Stimulated activated CD8-positive, alpha-beta memory T cell treated with anti-CD3 and anti-CD28 coated beads, Interleukin-15, amount 100 ng/mL, for 48 hours (primary cell): Measurements from ENCODE around the gene STK24.

ENCODE experiments used
- DNase-seq, 2 donors: peaks; one replicate each; pipeline ENCODE4 v3.0.0-alpha.2; 2020; ENCODE audit warnings: low read depth in 2 of 2

Gene STK24

GRCh38 chr13:98556968-98557631, 19.8 kb downstream of the STK24 start:
- DNase-seq = no peak

DNA sequence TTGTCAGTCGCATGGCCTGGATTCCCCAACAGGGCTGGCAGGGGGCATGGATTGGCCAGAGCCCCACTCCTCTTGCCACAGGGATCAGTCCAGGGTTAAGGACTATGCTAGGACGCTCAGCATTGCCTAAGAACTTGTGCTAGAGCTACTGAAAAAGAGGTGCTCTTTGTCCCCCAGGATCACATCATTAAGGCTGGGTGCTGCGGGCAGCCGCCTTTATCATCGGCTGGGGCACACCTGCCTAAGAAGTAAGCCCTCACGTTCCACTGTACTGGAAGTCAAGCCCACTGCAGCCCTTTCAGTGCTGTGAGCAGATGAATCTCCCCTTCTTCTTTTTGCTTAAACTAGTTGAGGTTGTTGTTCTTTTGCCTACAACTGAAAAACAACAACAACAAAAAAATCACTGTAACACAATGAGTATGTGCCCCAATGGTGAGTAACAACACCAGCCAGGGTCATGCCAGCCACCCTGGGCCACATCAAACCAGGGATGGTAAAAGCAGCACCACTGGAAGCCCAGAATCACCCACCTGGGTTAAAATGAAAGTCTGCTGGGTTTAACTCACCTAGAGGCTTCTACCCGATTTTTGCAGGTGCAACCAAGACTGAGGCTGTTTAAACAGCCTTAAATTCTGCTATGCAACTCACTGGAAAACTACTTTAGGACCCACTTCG, 20.6 kb downstream of the STK24 start:
- DNase-seq = no peak

DNA sequence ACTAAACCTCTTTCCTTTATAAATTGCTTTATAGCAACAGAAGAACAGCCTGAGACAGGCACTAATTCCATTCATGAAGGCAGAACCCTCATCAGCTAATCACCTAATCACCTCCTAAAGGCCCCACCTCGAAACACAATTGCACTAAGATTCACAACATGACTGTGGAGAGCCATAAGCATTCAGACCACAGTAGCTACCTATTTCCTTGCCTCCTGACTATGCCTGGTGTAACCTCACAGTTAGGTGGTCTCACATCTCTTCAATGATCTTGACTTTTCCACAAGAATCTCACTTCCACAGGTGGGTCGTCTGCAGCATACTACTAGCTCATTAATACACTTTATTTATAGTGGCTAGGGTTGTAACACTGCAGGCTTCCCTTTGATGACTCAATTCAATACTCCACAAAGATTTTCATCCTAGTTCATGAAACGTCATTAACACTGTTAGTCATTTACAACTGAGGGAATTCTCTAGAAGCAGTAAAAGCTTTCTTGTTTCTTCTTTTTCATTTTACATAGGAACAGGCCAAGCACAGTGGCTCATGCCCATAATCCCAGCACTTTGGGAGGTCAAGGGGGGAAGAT, 27.1 kb downstream of the STK24 start:
- no peak for DNase-seq

- DNase-seq = no peak
These were observed 27.7 kb downstream of the STK24 start for GRCh38 chr13:98549006-98549727.

DNA sequence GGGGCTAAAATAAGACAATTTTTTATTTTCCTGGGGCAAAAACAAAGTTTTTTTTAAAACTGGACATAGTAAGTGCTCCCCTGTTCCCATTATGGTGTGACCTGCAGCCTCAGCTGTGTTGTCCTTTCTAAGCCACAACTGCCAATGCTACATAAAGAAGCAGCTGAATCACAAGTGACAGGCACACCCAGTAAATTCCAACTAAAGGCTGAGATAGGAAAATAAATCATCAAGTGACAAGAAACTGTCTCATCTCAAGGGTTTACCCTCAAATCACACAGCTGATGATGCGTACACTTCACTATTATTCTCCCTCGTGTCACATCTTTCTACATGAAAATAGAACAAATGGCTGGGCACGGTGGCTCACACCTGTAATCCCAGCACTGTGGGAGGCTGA, 28.7 kb downstream of the STK24 start:
- no peak for DNase-seq

GRCh38 chr13:98547455-98547854, 29.5 kb downstream of the STK24 start:
- DNase-seq = no peak

DNA sequence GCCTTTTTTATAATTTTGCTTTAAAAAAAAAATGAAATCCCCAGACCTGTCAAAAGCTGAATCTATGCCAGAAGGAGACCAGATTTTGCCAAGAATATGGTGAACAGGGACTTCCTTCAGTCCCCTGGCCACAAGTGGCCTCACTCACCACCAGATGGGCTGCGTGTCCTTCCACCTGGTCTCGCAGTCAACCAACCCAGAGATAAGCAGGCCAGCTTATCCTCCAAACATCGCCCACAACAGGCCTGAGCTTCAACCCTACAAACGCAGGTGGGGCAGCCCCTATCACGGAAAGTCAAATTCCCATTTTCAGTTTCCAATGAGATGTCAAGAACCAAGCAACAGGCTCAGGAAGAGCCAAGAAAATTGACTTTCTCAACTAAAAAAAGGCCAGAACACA, 30.5 kb downstream of the STK24 start:
- no peak for DNase-seq

- no peak for DNase-seq
These were observed 32.7 kb downstream of the STK24 start for GRCh38 chr13:98544104-98544710.

DNA sequence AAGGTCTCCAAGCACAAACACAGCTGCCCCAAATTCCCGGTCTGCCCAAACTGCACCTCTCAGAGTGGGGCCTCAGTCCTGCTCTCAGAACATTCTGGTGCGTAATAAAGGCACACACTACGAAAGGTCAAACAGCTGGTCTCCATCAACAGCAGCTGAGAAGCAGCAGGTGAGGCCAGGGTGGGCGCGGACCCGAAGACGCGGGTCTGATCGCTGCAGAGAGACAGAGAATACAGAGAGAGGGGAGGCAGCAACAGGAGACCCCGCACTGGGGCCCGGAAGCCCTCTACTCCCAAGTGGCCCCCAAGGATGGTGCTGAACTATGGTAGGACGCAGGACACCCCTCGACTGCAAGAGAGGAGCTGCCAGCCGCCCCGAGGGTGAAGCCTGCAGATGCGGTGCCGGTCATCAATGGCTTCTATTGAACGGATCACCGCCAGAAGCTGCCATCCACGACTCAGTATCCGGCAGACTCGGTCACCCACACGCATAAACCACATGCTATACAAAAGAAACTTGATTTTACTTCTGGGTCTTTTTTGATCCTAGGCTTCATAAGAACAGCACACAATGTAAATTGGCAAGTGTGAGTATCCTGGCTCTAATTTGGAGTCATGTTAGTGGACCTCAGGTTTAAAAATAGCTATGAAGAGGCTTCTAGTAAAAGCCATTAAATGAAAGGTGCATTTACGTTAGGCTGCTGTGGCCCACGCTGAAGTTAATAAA, 33.4 kb downstream of the STK24 start:
- no peak for DNase-seq

DNA sequence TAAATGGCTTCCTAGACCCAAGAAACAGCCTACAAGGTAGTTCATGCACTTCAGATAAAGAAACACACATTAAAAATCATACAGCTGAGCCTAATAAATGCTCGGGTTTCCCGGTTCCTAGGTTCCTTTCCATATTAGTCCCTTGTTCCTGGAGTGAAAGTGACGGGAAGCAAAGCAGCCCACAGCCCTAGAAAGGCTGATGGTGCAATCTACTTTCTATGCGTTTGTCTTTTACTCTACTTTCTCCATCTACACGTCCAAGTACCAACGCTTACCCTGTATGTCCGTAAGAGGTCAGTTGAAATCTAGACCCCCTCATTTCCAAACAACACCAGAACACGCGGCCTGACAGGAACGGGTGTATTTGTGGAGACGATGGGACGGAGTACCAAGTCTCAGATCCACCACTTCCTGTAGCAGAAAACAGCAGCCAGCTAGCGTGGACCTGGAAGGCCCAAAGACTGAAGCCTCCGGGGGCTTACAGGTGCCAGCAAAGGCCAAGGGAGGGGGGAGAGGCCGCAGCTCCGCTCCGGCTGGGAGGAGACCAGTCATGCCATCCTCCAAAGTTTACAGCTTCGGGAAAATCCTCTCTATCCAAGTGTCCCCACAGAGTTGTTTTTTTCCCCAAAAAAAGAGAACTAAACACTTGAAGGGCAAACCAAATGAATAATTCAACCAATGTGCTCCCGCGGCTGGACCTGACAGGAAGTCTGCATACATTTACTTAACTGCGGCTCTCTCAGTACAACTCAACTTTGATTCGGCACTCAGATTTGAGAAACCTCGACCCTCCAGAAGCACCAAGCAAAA, 34.1 kb downstream of the STK24 start:
- no peak for DNase-seq

- no peak for DNase-seq
These were observed 35.2 kb downstream of the STK24 start for GRCh38 chr13:98541701-98542203.

DNA sequence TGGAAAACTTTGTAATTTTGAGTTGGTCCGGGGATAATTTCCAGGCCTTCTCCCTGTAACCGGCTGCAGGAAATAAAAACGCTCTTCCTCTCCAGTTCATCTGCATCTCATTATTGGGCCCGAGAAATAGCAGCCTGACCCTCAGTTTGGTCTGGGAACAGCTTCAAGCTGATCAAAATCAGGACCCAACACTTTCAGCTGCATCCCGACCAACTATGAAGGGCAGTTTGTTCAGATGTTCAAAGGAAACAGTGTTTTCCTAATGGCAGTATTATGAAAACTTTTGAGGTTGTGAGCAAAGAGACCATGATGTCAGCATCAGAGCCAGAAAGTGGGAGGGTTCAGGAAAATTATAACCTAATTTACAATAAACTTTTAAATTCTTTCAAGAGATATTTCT, 35.7 kb downstream of the STK24 start:
- DNase-seq = no peak

DNA sequence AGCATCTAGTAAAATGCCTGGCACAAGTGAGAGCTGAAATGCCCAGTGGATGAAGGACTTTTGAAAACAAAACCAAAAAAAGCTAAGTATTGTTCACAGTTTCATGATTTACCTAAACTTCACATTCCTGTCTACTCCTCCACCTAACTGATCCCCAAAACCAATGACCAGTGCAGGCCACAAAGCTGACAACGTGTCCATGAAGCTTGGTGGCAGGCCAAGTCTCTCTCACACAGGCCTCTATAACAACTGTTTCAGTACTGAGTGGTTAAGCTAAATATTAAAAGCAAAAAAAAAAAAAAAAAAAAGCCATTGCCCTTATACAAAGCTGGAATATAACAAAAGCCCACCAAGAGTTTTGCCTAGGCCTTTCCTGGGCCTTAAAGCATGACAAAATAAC, 36.4 kb downstream of the STK24 start:
- DNase-seq = no peak

DNA sequence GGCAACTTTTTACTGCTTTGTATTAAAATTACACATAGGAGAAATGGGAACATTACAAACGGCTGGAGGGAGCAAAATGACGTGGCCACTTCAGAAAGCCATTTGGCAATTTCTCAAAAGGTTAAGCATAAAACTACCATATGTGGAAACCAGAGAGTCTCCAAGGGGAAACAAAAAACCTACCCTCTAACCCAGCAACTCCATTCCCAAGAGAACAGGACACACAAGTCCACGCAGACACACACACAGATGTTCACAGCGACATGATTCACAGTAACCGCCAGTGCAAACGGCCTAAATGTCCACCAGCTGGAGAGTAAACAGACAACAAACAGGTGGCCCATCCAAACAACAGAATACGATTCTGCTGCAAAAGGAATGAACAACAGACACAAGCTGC, 37.2 kb downstream of the STK24 start:
- DNase-seq = no peak

- no peak for DNase-seq
These were observed 38.0 kb downstream of the STK24 start for GRCh38 chr13:98538876-98539275.

DNA sequence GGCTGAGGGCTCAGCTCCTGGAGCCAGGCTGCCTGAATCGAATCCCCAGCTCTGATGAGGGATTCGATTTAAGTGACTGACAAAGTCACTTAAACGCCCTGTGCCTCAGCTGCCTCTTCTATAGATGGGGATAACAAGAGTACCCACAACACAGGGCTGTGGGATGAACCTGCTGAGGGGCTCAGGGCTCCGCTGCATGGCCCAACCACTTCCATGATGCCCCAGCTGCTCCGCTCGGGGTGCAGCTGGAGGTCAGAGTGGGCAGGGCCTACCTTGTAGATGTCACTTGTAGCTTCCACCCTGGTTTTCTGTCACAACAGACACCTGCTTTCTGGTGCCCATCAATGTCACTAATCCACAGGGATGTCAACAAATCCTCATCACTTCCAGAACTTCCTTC, 39.2 kb downstream of the STK24 start:
- DNase-seq = no peak

DNA sequence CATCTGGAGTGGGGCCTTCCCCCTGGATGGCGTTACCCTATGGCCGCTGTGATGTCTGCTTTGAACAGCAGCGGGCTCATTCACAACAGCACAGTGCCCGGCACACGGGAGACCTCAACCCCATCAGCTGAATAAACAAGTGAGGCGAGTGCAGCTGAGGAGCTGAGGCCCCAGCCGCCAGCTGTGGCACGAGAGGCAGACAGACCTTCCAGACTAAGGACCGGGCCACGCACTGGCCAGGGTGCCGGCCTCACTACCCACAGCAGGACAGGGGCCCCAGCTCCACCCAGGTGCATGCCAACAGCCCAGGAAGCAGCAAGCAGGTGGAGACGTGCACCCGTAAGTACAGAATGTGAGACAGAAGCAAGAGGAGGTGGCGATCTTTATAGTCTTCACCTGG, 39.6 kb downstream of the STK24 start:
- DNase-seq = no peak

DNA sequence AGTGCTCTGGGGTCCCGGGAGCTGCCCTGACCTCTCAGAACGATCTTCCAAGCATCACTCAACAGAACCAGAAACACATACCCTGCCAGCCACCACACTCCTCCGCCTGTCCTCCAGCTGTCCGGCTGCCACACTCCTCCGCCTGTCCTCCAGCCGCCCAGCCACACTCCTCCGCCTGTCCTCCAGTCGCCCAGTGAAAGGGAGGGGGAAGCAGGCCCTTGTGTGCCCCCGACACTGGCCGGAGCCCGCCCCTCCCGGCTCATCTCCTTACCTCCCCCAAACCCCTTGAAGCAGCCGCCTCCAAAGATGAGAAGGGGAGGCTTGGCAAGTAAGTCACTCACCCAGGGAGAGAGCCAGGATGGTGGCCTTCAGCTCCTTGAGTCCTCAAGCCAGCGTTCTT, 40.2 kb downstream of the STK24 start:
- DNase-seq = no peak

GRCh38 chr13:98535501-98536354, 41.2 kb downstream of the STK24 start:
- DNase-seq = no peak

DNA sequence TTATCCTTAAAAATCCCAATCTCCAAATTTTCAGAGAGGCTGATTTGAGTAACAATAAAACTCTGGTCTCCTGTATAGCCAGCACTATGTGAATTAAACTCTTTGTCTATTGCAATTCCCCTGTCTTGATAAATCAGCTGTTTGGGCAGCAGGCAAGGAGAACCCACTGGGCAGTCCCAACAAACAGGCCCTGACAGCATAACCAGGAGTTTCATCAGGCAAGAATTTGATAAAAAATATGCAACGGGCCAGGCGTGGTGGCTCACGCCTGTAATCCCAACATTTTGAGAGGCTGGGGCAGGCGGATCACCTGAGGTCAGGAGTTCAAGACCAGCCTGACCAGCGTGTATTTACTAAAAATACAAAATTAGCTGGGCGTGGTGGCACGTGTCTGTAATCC, 42.1 kb downstream of the STK24 start:
- DNase-seq = no peak
